ENCODE results near the gene NDFIP2. TPM values are rescaled to one million over a fixed set of nuclear protein-coding genes. Genes with fewer than 3 reads are reported as not detected.
"Not testable (repeated sequence)": the region's sequence is repeated elsewhere in the genome, so short reads cannot be mapped to it uniquely, and the experiment has no call there.

NDFIP2 gene
- polyA plus RNA-seq, 12 donors, result 27.5 to 51.6 (median 32.2) TPM; not detected in 1

GRCh38 chr13:79589603-79590393 is 108.8 kb downstream of the NDFIP2 start:
- DNase-seq, result peak; percentile 67

DNA sequence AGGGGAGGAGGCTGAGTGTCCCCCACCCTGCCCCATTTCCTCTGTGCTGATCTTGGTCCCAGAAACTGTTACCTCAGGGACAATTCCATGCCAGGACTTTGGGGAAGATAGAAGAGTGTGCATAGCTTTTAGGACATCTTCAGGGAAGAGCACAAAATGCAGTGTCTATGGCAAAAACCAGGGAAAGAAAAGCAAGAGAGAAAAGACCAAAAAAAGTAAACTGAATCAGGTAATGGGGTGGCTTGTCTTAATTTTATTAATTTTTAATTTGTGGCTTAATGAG is 109.4 kb downstream of the NDFIP2 start:
- DNase-seq, result no peak

DNA sequence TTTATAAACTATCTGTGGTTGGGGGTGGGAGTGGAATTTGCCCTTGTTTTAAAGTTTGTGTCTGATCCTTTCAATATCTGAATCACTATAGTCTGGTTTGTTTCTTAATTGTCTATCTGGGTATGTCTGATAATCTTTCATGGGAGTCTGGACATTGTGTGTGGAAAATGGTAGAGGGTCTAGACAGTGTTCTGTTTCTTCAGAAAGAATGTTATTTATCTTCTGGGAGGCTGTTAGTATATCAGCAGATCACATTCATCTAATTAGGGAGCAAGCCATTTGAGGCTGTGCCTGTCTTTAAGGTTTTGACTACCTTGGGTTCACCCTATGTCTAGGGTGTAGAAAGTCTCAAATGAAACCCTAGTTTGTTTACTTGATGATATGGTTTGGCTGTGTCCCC is 110.5 kb downstream of the NDFIP2 start:
- no peak for DNase-seq

GRCh38 chr13:79593121-79593520 is 112.2 kb downstream of the NDFIP2 start:
- no peak for DNase-seq

DNA sequence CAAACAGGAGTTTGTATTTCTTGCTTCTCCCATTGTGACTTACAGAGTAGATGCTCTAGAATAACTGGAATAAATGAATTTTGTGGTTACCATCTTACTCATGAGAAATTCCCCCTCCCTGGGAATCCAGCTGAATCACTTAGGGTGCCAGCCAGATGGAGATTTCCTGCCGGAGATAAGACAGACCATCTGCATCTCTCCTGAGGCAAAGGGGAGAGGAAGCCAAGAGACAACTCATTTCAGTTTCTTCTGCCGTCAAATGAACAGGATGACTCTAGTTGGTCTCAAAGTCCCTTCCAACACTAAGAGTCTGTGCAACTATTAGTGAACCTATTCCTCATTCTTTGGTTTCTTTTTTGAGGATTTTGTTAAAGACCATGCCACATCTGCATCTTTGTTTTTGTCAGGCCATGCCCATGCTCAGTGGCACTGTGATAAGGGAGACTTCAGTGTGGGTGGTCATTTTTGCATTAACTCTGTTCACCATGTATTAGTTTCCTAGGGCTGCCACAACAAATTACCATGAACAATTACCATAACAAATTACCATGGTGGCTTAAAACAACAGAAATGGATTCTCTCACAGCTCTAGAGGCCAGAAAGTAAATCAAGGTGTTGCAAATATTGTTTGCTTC is 112.8 kb downstream of the NDFIP2 start:
- DNase-seq, result no peak

GRCh38 chr13:79600146-79600545 is 119.2 kb downstream of the NDFIP2 start:
- DNase-seq, result not testable (repeated sequence)

DNA sequence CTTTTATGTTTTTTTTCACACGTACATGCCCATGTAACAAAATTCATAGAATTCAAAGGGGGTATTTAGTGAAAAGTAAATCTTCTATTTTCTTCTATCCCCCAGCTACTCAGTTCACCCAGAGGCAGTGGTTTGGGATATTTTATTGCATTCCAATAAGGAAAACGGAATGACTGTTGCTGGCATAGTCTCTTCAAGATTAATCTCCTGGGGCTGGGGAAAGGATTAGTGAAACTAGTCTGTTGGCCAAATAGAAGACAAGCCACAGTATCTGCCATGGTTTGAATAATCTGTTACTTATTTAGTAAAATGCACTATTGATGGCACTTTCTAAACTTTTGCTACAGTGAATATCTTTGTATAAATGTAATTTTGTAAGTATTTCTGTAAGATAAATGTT is 122.0 kb downstream of the NDFIP2 start:
- DNase-seq, result no peak

- no peak for DNase-seq
Observed at GRCh38 chr13:79604752-79605151, 123.8 kb downstream of the NDFIP2 start.

Other genes starting within 250 kb of the NDFIP2 start
- gene RBM26, start 74.9 kb upstream of the NDFIP2 start, polyA plus RNA-seq (ENCODE audit: insufficient read length in 12 of 12), result 100 to 1,000 TPM in 1 of 12 donors, 10 to 100 TPM in 11; 43.9 to 174 (median 62.2) TPM